HG02798 (cell line): Measurements from ENCODE around the gene RGS3.
A peak's percentile ranks its signal among the peaks of the same experiment; 100 is the strongest.

ENCODE experiments used
- ATAC-seq: cut with Tn5 transposase; IDR thresholded peaks from one replicate; pipeline ENCODE4 v1.9.1; 2021; ENCODE audit warnings: mild to moderate bottlenecking; ENCODE audit not compliant: unreplicated experiment, poor library complexity

Gene RGS3

DNA sequence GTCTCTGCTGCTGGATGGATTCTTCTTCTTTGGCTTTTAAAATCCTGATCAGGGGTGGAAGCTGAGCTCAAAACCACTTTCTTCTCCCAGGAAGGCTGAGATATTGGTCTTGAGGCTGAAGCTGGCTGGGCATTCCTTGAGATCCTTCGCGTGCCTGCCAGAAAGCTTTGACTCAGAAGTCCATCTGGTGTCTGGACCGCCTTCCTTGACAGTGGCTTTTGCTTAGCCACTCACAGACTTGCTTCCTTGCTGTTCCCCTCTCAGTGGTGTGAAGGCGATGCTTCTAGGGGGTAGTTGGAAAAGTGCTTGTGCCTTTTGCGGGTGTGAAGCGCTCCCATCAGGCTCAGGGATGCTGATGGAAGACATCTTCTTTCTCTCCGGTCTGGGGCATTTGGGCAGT is 45.9 kb downstream of the RGS3 start:
- no peak for ATAC-seq

DNA sequence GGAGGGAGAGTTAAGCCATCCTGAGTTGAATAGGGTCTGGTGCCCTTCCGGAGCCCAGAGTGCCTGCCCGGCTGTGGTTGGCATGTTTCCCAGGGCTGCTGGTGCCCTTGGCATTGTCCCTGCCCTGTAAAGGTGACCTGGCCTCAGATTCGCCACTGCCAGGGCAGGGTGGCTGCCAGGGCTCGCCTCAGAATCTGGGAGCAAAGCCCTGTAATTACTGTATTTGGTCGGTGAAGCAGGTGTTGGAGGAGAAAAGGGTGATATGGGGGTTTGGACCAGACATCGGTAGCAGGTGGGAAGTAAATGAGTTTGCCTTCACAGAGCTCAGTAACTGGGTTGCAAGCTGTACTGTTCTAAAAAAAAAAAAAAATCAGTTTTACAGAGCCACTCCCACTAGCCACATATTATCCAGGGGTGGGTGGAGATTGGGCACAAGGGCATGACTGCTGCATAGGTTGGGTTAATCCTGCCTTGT is 47.6 kb downstream of the RGS3 start:
- no peak for ATAC-seq

DNA sequence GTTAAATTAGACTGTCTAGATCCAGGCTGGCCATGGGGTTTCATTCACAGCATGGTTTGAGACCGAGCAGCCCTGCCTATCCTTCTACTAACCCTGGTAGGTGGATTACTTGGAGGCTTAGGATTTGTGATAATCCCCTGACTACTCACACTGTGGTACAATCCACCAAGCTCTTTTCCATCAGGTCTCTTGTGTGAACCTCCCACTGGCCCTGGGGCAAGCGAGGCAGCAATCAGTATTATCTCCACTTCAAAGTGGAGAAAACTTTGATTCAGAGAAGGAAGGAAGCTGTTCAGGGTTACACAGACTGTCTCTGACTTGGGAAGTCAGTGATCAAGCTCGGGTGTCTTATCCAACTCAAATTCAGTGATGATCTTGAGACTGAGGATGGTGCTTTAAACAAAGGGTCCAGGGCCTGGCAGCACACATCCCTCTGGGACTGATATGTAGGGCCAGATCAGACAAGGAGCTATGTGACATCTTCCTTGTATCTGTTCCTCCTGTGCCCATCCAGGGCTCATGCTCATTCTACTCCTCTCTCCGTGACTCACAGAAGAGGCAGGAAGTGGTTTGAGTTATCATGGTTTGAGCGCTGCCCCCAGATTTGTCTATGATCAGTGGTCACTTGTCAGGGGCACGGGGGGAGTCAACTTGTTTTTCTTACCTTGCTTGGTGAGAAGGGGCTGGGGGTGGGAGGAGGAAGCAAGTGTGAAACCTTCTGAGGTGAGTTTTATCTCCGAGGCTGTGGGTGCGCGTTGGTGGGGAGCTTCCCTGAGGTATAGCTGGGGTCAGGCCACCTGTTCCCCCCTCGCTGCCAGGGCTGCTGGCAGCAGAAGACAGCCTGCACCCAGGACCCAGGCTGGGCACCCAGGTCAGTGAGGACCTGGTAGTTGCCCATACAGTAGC is 48.6 kb downstream of the RGS3 start:
- ATAC-seq: peak; percentile 55

DNA sequence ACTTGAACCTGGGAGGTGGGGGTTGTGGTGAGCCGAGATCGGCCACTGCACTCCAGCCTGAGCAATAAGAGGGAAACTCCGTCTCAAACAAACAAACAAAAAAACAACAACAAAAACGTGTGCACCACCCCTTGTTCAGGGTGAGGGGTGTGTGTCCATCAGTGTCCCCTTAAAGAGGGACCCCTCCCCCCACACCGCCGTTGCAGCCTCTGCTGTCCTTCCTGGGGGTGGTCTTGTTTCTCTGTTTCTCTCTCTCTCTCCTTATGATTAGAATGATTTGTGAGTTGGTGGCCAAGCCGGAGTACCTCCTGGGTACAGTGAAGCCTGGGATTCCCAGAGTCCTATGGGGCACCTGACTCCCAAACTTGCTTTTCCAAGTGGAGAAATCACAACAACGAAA is 49.6 kb downstream of the RGS3 start:
- no peak for ATAC-seq

DNA sequence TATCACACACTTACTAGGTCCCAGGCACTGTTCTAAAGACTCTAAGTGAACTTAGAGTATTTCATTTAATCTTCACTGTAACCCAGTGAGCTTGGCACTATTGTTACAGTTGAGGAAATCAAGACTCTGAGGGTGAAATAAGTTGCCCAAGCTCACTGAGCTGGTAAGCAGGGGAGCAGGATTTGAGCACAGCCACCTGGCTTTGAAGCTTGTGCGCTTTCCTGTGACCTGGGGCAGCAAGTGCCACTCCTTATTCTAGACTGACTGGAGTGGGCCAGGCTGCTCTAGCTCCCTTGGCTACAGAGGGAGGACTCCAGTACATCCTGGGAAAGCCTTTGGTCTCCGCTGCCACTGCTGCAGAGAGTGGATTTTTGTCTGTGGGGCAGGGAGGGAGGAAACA is 50.0 kb downstream of the RGS3 start:
- no peak for ATAC-seq

DNA sequence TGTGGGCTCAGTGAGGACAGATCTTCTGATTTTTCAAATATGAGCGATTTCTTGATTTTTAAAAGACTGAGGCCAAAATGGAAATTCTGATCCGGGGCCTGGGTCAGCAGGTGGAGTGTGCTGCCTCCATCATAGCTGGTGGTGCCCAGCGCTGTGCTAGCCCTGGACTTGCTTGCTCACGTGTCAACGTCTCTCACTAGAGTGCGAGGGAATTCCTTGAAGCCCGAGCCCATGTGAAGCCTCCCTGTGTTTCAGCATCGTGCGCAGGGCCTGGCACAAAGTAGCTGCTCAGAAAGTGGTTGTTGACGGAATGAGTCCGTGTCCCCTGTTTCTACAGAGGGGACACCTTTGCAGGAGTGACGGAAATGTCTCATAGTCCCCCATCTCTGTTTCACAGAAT is 50.5 kb downstream of the RGS3 start:
- no peak for ATAC-seq

DNA sequence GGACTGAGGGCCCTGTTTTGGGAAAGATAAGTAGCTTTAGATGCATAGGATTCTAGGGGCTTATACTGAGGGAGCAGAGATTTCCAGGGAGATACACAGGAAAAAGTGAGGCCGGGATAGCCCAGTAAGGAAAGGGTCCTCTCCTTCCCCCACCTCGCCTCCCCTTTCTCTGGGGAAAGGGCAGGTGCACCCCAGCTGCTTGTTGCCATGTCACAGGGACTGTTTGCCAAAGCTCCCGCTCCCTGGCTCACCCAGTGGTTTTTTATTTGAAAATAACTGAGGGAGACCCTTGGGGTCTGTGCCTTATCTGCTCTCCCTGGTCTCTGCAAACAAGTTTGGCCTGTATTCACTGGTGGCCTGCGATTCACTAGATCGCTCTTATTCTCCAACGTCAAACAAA is 51.2 kb downstream of the RGS3 start:
- no peak for ATAC-seq

DNA sequence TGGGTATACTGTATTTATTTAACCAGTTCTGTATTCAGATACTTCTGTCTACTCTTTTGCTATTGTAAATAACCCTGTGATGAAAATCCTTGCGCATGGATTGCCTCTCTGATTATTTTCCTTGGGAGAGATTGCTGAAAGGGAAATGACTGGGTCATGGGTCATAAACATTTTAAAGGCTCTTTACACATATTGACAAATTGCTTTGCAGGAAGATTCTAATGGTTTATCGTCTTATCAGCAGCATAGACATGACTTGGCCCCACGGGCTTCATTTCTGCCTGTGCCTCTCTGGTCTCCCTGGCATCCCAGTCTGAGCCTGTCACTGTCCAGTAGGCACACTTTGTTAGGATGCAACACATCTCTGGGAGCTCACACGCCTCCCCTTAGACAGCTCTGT is 52.3 kb downstream of the RGS3 start:
- no peak for ATAC-seq

DNA sequence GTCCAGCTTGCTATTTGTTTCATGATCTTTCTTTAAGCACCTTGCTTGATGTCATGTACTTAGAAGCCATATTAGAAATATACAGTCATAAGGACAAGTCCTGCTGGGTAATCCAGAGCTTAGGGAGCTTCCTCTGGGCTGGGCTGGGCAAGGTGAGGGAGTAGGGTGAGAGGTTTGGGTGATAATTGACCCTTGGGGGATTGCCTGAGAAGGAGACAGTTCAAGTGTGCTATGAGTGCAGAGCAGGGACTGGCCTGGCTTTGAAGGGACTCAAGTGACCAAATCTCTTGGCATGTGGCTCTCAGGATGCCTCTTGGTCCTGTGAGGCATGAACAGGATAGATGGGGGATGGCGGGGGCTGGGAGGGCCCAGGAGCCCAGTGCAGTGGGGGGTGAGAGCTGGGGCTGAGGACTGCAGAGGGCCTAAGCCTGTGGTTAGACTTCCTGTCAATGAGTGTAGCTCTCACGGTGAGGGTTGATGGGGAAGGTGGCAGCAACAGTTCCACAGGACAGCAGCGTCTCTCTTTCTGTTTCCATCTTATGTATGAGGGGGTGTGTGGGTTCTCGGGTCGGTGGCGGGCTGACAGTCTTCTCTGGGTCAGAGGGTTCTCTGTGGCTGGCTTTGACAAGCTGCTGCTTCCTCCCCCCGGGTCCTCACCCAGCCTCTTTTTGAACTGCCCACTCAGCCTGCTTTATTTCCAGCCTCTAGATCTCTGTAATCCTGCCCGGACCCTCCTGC is 53.5 kb downstream of the RGS3 start:
- peak; percentile 88 for ATAC-seq

DNA sequence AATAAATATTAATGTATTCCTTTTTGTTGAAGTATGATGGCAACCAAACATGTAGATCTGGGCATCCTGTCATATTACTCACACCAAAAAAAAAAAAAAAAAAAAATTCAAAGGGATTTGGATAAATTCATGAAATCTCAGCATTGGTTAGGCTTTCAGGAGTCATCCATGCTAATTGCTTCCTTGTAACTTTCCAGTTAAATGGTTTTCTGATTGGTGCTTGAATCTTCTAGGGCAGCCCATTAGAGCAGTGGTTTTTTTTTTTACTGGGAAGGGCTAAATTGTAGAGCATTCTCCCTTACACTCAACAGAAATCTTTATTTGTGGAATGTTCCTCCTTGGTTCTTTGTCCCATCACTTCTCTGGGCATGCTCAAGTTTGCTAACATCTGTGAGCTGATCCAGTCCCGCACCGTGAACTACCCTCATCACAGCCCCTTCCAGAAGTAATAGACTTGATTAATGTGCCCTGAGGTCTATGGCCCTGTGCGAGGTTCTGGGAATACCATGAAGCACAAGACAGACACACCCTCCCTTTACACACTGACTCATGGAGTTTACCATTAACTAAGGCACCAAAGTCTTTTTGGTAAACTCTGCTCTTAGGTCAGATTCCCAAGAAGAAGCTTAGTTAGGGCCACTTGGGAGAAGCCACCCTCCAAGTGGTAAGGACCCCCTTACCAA is 56.0 kb downstream of the RGS3 start:
- ATAC-seq: no peak

DNA sequence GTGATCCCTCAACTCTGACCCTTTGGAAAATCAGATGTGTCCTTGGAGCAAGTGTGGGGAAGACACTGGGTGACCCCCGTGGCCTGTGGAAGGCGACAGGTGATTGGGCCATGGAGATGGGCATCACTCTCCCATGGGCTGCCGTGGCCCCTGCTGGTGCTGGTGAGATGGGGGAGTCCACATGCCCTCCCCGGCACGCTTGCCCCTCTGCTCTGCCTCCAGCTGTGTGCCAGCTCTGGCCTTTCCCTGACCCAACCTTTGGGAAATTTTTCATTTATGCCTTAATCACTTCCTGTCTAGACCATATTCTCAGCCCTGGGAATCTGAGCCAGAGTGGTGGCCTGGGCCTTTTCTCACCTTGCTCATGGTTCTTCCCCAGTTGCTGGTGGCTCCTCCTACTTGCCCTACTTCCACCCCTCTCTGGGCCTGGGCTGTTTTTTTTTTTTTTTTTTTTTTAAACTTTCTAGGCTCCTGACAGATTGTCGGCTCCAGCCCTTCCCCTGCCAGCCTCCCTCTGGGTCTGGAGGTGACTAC is 56.6 kb downstream of the RGS3 start:
- peak; percentile 18 for ATAC-seq

DNA sequence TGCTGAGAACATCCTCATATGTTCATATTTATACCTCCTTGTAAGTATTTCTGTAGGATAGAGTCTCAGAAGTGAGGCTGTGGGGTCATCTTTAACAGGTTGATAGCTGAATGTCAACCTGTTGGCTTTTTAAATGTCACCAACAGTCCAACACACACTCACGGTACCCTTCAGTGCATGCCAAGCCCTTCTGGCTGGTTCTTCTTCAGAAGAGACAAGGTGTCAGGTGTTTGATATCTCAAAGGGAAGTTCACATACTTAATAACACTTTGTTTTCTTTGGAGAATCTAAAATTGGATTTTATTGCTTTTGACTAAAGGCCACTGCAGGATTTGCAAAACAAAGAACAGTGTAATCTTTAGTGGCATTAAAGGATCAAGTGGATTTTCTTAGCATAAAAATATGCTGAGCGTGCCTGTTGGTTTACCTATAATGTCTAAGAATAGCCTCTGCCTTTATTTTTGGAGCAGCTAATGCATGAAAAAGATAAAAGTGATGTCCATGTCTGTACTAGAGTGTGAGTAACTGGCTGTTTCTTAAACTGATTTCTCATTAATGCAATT is 58.2 kb downstream of the RGS3 start:
- ATAC-seq: no peak

DNA sequence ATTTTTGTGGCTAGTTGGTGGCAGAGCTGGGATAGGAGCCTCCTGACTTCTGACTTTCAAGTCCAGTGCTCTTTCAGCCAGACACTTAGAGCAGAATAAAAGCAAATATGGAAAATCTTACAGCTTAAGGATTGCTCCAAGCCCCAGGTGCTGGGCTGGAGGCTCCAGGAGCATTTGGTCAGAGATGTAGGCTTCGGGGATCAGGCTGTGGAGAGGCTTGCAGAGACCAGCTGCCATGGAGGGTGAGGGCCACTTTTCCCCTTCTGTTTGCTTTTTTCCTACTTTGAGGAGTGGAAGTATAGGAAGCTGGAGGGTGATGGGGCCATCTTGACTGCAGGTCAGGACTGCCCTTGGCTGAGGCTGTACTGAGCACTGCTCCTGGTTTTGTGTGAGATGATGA is 58.9 kb downstream of the RGS3 start:
- no peak for ATAC-seq

DNA sequence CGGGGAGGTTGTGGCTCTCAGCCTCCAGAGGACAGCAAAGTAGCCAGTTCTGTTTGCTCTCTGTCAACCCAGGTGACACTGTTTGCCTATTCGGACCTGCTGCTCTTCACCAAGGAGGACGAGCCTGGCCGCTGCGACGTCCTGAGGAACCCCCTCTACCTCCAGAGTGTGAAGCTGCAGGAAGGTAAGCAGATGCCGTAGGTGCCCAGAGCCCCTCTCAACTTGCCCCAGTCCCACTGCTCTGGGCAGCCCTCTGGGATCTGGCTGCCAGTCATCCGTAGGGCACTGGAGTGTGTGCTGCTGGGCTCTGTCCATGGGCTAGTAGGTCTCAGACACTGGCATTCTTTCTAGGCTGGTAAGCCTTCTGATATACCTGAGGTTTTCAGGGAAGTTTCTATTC is 59.3 kb downstream of the RGS3 start:
- ATAC-seq: peak; percentile 0

DNA sequence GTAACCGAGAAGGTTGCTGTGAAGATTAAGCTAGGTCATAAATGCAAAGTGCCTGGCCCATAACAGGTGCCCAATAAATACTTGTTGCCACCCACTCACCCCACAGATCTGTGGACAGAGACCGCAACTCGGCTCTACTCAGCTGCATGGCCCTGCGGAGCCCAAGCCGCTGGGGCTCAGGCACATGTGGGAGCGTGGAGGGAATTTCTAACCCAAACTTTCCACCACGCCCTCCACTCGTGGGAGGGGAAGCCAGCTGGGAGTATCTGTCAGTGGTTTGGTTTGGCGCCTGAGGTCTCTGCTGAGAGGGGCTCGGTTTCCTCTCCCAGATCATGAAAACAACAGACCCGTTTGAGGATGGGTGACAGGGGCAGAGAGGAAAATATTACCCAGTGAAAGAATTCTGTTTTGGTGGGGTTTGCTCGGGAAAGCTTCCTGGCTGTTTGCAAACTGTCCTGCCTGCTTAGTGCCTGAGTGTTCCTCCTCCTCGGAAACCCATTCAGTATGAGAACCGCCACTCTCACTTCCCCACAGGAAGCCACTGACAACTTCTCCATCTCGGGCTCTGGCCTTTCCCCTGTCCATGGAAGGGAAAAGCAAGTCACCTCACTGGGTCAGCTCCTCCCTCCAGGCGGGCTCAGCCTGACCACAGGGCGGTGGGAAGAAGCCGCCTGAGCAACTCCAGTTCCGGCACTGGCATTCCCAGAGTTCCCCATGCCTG is 60.1 kb downstream of the RGS3 start:
- peak; percentile 89 for ATAC-seq

DNA sequence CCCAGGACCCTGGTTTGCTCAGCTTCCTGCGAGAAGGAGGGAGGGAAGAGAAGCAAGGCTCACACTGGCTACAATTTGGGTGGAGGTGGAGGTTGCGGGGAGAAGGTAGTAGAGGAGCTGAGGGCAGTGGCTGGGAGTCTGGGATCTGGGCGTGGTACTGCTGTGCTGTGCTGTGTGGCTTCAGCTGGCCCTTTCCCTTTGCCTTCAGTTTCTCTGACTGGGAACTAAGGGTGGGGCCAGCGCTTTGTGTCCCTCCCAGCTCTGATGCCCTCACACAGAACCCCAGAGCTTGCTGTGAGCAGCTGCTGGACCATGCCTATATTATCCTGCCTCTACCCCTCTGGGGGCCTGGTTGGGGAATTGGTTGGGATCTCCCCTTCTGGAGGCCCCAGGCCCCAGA is 60.9 kb downstream of the RGS3 start:
- no peak for ATAC-seq

DNA sequence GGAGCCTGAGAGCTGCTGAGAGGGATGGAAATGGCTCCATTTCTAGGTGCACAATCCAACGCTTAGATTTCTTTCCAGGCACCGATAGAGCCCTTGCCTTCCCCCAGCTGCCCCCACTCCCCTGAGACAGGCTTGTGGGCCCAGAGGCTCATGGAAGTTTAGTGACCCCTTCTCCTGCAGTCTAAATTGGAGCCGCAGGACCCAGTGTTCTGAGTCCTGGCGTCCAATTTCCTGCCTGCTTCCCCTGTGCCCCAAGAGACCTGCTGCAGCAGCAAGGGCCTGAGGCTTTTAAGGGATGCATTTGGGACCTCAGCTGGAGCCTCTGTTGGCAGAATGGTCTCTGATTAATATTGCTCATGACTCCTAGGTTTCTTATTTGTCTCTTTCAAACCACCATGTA is 61.7 kb downstream of the RGS3 start:
- ATAC-seq: no peak

DNA sequence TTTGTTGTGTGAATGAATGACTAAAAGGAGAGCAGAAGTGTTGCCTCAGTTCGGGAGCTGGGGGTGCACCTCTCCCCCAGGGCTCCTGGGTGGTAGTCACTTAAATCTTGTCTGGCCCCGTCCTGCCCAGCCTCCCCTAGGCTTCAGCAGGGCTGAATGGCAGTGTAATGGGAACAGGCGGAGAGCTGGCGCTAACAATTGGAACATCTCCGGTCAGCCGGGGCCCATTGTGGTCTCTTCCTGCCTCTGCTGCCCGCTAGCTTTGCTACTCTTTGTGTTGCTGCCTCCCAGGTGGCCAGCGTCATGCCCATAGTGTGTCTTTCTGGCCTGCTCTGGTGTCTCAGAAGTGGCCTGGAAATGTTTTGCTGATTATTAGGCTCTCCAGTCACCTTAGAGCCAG is 62.3 kb downstream of the RGS3 start:
- no peak for ATAC-seq

DNA sequence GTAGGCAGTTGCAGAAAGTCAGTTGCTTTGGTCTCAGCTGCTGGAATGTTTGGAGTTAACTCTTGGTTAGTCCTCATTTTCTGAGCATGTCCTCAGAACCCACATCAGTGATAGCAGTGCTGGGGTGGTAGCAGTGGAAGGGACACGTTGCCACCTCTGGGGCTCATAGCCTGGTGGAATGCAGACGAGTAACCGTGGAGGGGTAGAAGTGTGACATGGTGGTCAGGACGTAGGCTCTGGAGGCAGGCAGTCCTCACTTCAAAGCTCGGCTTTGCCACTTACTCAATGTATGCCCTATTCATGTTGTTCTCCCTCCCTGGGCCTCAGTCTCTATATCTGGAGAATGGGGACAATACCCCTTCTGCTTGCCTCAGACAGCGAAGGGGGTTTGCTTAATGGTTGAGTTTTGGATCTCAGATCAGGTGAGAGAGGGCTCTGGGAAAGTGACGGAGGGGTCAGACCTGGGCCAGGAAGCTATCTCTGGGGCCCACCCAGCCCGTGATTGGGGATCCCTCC is 62.8 kb downstream of the RGS3 start:
- ATAC-seq: no peak

DNA sequence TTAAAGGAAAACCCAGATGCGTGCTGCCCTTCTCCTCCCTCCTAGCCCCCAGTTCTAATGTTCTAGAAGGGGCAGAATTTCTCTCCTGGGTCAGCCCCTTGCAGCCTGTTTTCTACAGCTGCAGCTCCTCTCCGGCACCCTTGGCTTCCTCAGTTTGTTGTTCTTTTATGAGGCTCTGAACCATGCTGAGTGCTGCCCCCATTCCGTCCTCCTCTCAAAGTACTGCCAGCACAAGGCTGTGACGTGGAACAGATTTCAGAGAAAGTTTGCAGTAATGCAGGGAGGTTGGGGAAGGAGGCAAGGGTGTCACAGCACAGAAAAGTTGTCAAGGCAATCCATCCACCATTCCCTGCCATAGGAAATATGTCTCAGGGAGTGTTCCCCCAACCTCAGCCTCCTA is 63.3 kb downstream of the RGS3 start:
- ATAC-seq: no peak
